Right cardiac atrium (tissue), 5 donors: Measurements from ENCODE around the gene PCDHGA6. TPM values are rescaled to one million over a fixed set of nuclear protein-coding genes. Genes with fewer than 3 reads are reported as not detected.
"Not testable (repeated sequence)": the region's sequence is repeated elsewhere in the genome, so short reads cannot be mapped to it uniquely, and the experiment has no call there.

Source experiments
- ATAC-seq, 2 donors: fragments of 200-7000 bp; cut with Tn5 transposase; one replicate each; pipeline versions ENCODE4 v1.8.0 to v1.9.1; 2020; ENCODE audit warnings: moderate library complexity in 2 of 2, mild to moderate bottlenecking in 1 of 2
- DNase-seq, 3 donors: peaks; one replicate each; pipeline ENCODE4 v3.0.0-alpha.2; 2020
- H3K27ac ChIP-seq: one replicate; pipeline ENCODE4 v1.5.1; 2013; ENCODE audit warnings: mild to moderate bottlenecking, low read length, control low read depth, moderate library complexity
- H3K27me3 ChIP-seq: one replicate; pipeline ENCODE4 v1.6.1; 2013; ENCODE audit not compliant: control insufficient read depth, insufficient read depth
- H3K4me1 ChIP-seq: one replicate; pipeline ENCODE4 v1.6.1; 2013; ENCODE audit warnings: low read length; ENCODE audit not compliant: control insufficient read depth, insufficient read depth
- H3K4me3 ChIP-seq: one replicate; pipeline ENCODE4 v1.5.1; 2013; ENCODE audit warnings: low read length, control low read depth
- H3K9me3 ChIP-seq: one replicate; pipeline ENCODE4 v1.6.1; 2013; ENCODE audit warnings: low read length; ENCODE audit not compliant: control insufficient read depth
- WGBS: extraction: QIAGEN DNeasy Blood & Tissue Kit; methylation state at CpG from one replicate; pipeline ENCODE4 v1.1.7; 2013; 5-methylcytosine and 5-hydroxymethylcytosine counted together
- intact Hi-C, 4 donors: fragments of 100-400 bp; cut with DNase I; formaldehyde crosslinking; loops; one replicate each; pipeline versions ENCODE4 v1.11.0 to v1.14.0; 2022 to 2023
- polyA plus RNA-seq: library from polyadenylated mRNA; stranded (reverse); fragments of 200-250 nt; gene quantifications from one replicate; pipeline ENCODE4 v1.2.3, GENCODE V29; 2013
- total RNA-seq, 4 donors: library from RNA; stranded (reverse); fragmentation: NEBNext Ultra II Directional; extraction: Animal tissue kit (Norgen Biotek cat#: 25700); gene quantifications; one replicate each; pipeline ENCODE4 v1.2.1, GENCODE V29; 2021
- donor health status: healthy with polysubstance abuse.
- donor health status: DM: no; HTN: yes; CAD: no.
- donor health status: DM: no; HTN: no; CAD: no.
- donor health status: DM: no; HTN: yes; CAD: no; lungs with severe emphysema.
- donor health status: DM: yes; HTN: yes; CAD: no.

Gene PCDHGA6
- total and polyA plus RNA-seq, 5 donors, result 2.2 to 5.3 (median 4.9) TPM

DNA sequence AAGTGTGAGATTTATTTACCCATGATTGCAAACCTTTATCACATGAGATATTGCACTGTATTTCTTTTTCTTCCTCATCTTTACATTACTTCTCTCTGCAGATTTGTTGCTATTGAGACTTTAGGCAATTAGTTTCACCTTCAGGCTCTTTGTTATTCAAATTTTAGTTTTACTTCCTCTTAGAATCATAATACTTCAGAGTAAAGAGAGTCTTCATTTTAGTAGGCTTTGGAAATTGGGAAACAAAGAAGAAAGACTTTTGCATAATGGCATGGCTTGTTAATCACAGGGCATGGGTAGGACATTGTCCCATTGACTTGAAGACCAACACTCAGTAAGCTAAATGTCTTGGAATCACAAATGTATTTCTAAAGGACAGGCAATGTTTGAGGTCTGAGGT lies 11.0 kb upstream of the PCDHGA6 start:
- H3K9me3 ChIP-seq, result peaks cover 25% of the 10 kb centered on the region
- H3K27ac ChIP-seq, result no peak overlapping the region
- DNase-seq (no peak), ATAC-seq (no peak)
- no peaks in the 10 kb centered on the region for H3K27me3 ChIP-seq
- intact Hi-C loops, result no loop called here
- no peaks in the 10 kb centered on the region for H3K4me1 ChIP-seq
- H3K4me3 ChIP-seq, result no peak overlapping the region

DNA sequence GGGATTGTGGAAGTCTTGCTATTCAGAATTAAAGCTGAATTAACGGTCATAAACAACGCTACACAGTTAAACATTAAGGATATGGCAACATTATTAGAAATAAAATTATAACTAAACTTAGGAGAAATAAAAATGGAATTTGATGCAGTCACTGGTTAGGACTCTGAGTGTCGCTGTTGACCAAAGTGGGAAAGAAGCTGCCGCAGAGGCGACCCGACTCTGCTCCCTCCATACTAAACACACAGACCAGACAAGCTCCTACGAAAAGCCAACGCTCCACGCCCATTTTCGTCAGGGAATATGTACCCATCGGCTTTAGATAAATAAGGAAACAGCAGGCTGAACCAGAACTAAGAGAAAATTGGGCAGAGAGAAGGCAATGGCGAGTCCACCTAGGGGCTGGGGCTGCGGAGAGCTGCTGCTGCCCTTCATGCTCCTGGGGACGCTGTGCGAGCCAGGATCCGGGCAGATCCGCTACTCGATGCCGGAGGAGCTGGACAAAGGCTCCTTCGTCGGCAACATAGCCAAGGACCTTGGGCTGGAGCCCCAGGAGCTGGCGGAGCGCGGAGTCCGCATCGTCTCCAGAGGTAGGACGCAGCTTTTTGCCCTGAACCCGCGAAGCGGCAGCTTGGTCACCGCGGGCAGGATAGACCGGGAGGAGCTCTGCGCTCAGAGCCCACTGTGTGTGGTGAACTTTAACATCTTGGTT lies 9.6 kb upstream of the PCDHGA6 start, which contains the start of gene PCDHGA5:
Gene PCDHGA5, plus strand, starts transcription at position 211 of the 709 bp plus-strand sequence. Its CDS starts 169 bp downstream, at position 380.
- intact Hi-C loops, result no loop called here
- H3K9me3 ChIP-seq, result peaks cover 25% of the 10 kb centered on the region
- H3K27me3 ChIP-seq, result no peaks in the 10 kb centered on the region
- no peaks in the 10 kb centered on the region for H3K4me1 ChIP-seq
- DNase-seq (no peak), ATAC-seq (peak in 1 of 2 donors; percentile 37)
- no peak within 1 kb of the TSS for H3K27ac ChIP-seq
- peak within 1 kb of the TSS; percentile 21 for H3K4me3 ChIP-seq
- 14% methylated on average over 34 of the region's 34 CpGs for WGBS

DNA sequence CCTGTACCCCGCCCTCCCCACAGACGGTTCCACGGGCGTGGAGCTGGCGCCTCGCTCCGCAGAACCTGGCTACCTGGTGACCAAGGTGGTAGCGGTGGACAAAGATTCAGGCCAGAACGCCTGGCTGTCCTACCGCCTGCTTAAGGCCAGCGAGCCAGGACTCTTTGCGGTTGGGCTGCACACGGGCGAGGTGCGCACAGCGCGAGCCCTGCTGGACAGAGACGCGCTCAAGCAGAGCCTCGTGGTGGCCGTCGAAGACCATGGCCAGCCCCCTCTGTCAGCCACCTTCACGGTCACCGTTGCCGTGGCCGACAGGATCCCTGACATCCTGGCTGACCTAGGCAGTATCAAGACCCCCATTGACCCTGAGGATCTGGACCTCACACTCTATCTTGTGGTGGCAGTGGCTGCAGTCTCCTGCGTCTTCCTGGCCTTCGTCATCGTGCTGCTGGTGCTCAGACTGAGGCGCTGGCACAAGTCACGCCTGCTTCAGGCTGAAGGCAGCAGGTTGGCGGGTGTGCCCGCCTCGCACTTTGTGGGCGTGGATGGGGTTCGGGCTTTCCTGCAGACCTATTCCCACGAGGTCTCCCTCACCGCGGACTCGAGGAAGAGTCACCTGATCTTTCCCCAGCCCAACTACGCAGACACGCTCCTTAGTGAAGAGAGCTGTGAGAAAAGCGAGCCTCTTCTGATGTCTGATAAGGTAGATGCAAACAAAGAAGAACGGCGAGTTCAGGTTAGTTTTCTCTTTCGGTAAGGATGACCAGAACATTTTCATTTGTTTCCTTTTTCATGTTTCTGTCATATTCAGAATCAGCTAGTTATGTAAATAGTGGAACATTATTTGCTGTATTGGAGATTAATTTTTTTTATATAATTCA lies 7.4 kb upstream of the PCDHGA6 start:
- Histone ChIP-seq H3K9me3 (peaks cover 24% of the 10 kb centered on the region), H3K27me3 (no peaks in the 10 kb centered on the region), H3K4me3 (no peak overlapping the region), H3K27ac (no peak overlapping the region), H3K4me1 (no peaks in the 10 kb centered on the region)
- no peak for DNase-seq
- intact Hi-C loops, result no loop called here
- 30% methylated on average over 46 of the region's 46 CpGs for WGBS
- no peak for ATAC-seq

DNA sequence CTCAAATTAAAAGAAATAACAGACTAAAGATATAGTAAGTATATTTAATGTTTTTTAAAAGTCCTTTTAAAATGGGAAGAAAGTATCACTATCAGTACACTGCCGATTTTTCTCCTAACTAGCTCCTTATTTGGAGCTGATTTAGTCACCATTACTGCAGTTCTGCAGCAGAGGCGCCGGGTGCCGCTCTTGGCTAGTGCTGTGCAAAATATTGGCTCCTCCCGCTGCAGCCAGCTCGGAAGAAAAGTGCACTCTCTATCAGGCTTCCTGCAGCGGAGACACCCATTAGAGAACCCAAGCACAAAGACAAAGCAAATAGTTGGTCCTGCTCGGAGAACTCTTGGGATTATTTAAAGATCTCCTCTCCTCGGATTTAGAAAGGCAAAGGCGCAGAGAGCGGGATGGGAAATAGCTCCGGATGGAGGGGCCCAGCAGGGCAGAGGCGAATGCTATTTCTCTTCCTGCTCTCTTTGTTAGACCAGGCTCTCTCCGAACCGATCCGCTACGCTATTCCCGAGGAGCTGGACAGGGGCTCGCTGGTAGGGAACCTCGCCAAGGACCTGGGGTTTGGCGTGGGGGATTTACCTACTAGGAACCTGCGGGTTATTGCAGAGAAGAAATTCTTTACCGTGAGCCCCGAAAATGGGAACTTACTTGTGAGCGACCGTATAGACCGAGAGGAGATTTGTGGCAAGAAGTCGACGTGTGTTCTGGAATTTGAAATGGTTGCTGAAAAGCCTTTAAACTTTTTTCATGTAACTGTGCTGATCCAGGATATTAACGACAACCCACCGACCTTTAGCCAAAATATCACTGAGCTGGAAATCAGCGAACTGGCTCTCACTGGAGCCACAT lies 3.5 kb upstream of the PCDHGA6 start, which contains the start of gene PCDHGB3:
Gene PCDHGB3, plus strand, starts transcription at position 249 of the 855 bp plus-strand sequence. Its CDS starts 153 bp downstream, at position 402.
- Histone ChIP-seq H3K4me3 (peak within 1 kb of the TSS; percentile 39), H3K27me3 (no peaks in the 10 kb centered on the region), H3K4me1 (no peaks in the 10 kb centered on the region), H3K9me3 (peaks cover 23% of the 10 kb centered on the region), H3K27ac (no peak within 1 kb of the TSS)
- intact Hi-C loops, result loop anchor here in 1 of 4 donors (10.0 kb wide), 1 partner anchor 55 kb away; the partner anchor contains the start of gene PCDHGA11
- 19% methylated on average over 32 of the region's 32 CpGs for WGBS
- DNase-seq, result peak in 2 of 3 donors; percentile 68 to 75
- ATAC-seq, result peak; percentile 81 to 87

DNA sequence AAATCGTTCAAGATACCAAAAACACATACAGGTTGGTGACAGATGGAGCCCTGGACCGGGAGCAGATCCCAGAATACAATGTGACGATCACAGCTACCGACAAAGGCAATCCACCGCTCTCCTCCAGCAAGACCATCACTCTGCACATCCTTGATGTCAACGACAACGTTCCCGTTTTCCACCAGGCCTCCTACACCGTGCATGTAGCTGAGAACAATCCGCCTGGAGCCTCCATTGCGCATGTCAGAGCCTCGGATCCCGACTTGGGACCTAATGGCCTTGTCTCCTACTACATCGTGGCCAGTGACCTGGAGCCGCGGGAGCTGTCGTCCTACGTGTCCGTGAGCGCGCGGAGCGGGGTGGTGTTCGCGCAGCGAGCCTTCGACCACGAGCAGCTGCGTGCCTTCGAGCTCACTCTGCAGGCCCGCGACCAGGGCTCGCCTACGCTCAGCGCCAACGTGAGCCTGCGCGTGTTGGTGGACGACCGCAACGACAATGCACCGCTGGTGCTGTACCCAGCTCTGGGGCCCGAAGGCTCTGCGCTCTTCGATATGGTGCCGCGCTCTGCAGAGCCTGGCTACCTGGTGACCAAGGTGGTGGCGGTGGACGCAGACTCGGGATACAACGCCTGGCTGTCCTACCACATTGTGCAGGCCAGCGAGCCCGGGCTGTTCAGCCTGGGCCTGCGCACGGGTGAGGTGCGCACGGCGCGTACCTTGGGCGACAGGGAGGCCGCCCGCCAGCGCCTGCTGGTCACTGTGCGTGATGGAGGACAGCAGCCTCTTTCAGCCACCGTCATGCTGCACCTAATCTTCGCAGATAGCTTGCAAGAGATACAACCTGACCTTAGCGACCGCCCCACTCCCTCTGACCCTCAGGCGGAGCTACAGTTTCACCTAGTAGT lies 1.9 kb upstream of the PCDHGA6 start:
- DNase-seq, result no peak
- no peak for ATAC-seq
- Histone ChIP-seq H3K4me1 (no peaks in the 10 kb centered on the region), H3K27ac (no peak overlapping the region), H3K9me3 (peaks cover 12% of the 10 kb centered on the region), H3K4me3 (no peak overlapping the region), H3K27me3 (no peaks in the 10 kb centered on the region)
- 31% methylated on average over 69 of the region's 69 CpGs for WGBS
- intact Hi-C loops, result loop anchor here in 1 of 4 donors (10.0 kb wide), 1 partner anchor 53 kb away; the partner anchor contains the start of gene PCDHGA11

DNA sequence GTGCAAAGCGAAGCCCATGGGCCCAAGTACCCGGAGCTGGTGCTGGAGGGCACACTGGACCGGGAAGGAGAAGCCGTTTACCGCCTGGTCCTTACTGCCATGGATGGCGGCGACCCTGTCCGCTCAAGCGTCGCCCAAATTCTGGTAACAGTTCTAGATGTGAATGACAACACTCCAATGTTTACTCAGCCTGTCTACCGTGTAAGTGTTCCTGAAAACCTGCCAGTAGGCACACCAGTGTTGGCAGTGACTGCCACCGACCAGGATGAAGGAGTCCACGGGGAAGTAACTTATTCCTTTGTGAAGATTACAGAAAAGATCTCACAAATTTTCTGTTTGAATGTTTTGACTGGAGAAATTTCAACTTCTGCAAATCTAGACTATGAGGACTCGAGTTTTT lies 936 bp downstream of the PCDHGA6 start:
- ATAC-seq (peak in 1 of 2 donors; percentile 35), DNase-seq (no peak)
- no peak overlapping the region for H3K4me3 ChIP-seq
- H3K27me3 ChIP-seq, result no peaks in the 10 kb centered on the region
- H3K27ac ChIP-seq, result no peak overlapping the region
- H3K9me3 ChIP-seq, result peaks cover 12% of the 10 kb centered on the region
- WGBS, result 51% methylated on average over 14 of the region's 14 CpGs
- H3K4me1 ChIP-seq, result no peaks in the 10 kb centered on the region
- intact Hi-C loops, result loop anchor here in 1 of 4 donors (10.0 kb wide), 1 partner anchor 50 kb away; the partner anchor contains the start of gene PCDHGA11

DNA sequence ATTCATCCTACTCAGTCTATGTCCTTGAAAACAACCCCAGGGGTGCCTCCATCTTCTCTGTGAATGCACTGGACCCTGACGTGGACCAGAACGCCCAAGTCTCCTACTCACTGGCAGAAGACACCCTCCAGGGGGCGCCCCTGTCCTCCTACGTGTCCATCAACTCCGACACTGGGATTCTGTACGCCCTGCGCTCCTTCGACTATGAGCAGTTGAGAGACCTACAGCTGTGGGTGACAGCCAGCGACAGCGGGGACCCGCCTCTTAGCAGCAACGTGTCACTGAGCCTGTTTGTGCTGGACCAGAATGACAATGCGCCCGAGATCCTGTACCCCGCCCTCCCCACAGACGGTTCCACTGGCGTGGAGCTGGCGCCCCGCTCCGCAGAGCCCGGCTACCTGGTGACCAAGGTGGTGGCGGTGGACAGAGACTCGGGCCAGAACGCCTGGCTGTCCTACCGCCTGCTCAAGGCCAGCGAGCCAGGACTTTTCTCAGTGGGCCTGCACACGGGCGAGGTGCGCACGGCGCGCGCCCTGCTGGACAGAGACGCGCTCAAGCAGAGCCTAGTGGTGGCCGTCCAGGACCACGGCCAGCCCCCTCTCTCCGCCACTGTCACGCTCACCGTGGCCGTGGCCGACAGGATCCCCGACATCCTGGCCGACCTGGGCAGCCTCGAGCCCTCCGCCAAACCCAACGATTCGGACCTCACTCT lies 1.9 kb downstream of the PCDHGA6 start:
- not testable (repeated sequence) for H3K27me3 ChIP-seq, ATAC-seq, H3K4me3 ChIP-seq, DNase-seq, H3K27ac ChIP-seq, H3K4me1 ChIP-seq
- 47% methylated on average over 43 of the region's 48 CpGs for WGBS
- peaks cover 11% of the 10 kb centered on the region for H3K9me3 ChIP-seq
- intact Hi-C loops, result loop anchor here in 1 of 4 donors (10.0 kb wide), 1 partner anchor 49 kb away; the partner anchor contains the start of gene PCDHGA11

DNA sequence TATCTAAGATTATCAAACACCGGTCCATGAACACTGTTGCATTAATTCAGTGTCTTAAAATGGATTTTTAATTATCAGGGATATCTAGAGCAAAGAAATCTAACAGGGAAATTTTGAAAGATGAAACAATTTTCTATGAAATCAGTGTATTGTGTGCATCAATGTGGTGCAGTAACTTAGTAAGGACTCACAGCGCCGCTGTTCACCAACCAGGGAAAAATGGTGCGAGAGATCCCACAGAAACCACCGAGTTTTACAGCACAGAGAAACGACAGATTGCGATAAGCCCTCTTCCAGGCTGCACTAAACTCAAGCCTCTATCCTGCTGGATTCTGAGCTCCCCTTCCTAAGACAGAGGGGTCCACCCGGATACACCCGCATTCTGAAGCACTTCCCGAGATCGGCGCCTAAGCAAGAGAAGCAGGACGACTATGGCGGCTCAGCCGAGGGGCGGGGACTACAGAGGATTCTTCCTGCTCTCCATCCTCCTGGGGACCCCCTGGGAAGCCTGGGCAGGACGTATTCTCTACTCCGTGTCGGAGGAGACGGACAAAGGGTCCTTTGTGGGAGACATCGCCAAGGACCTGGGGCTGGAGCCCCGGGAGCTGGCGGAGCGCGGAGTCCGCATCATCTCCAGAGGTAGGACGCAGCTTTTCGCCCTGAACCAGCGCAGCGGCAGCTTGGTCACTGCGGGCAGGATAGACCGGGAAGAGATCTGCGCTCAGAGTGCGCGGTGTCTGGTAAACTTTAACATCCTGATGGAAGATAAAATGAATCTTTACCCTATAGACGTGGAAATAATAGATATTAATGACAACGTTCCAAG lies 9.0 kb downstream of the PCDHGA6 start, which contains the start of gene PCDHGA7:
Gene PCDHGA7, plus strand, starts transcription at position 274 of the 826 bp plus-strand sequence. Its CDS starts 158 bp downstream, at position 432.
- WGBS, result 13% methylated on average over 37 of the region's 37 CpGs
- Histone ChIP-seq H3K4me3 (peak within 1 kb of the TSS; percentile 58), H3K27ac (no peak within 1 kb of the TSS), H3K27me3 (no peaks in the 10 kb centered on the region), H3K9me3 (peaks cover 4% of the 10 kb centered on the region), H3K4me1 (no peaks in the 10 kb centered on the region)
- DNase-seq, result no peak
- intact Hi-C loops, result no loop called here
- peak in 1 of 2 donors; percentile 32 for ATAC-seq
